B cell (primary cell): ENCODE measurements around the gene KPNA6. TPM values are rescaled to one million over a fixed set of nuclear protein-coding genes. Genes with fewer than 3 reads are reported as not detected.

ENCODE experiments used
- ATAC-seq: fragments of 200-7000 bp; cut with Tn5 transposase; one replicate; pipeline ENCODE4 v1.10.0; 2021; ENCODE audit warnings: low read depth, mild to moderate bottlenecking, moderate number of reproducible peaks, moderate library complexity
- CTCF ChIA-PET: fragments of 350-600 bp; sonication (Branson Sonifier 250); formaldehyde crosslinking; loops from one replicate; lab custom pipeline; 2021; ENCODE audit warnings: antibody characterized with exemption, inconsistent platforms; lab: Charles Lee
- POLR2A ChIA-PET: fragments of 350-600 bp; sonication (Branson Sonifier 250); formaldehyde crosslinking; loops from one replicate; lab custom pipeline; 2021; ENCODE audit warnings: antibody characterized with exemption; lab: Charles Lee
- DNase-seq: peaks from one replicate; pipeline ENCODE4 v3.0.0; 2013
- H2AFZ ChIP-seq: 2 replicates; pipeline ENCODE4 v1.6.1; 2012; ENCODE audit warnings: mild to moderate bottlenecking, low read depth, low read length; ENCODE audit not compliant: insufficient read depth, poor library complexity, severe bottlenecking
- H3K27ac ChIP-seq, 2 donors: 1 replicate in 1 of 2; 2 replicates in 1 of 2; pipeline ENCODE4 v1.5.1; 2012 to 2013; ENCODE audit warnings: low read length in 2 of 2, mild to moderate bottlenecking in 2 of 2, moderate library complexity in 1 of 2
- H3K27me3 ChIP-seq, 4 experiments: fragments of 200-600 bp in 1 of 4; sonication (generic) in 1 of 4; replicated peaks in 1 of 4; 1 replicate in 2 of 4; 2 replicates in 2 of 4; pipeline versions ENCODE4 v1.6.1 to v1.7.0; 2013 to 2016; ENCODE audit warnings: low read length in 3 of 4, mild to moderate bottlenecking in 2 of 4, mixed read lengths in 1 of 4, moderate library complexity in 1 of 4; ENCODE audit not compliant: insufficient read depth in 4 of 4, control insufficient read depth in 3 of 4; ENCODE audit errors: control extremely low read depth in 1 of 4
- H3K36me3 ChIP-seq, 2 experiments: replicated peaks in 1 of 2; 1 replicate in 1 of 2; 2 replicates in 1 of 2; pipeline versions ENCODE4 v1.6.1 to v1.7.1; 2013; ENCODE audit warnings: low read length in 1 of 2; ENCODE audit not compliant: insufficient read depth in 2 of 2, control insufficient read depth in 1 of 2; ENCODE audit errors: control extremely low read depth in 1 of 2, extremely low read depth in 1 of 2
- H3K4me1 ChIP-seq, 2 donors: fragments of 200-600 bp in 1 of 2; sonication (generic) in 1 of 2; 1 replicate in 1 of 2; 2 replicates in 1 of 2; pipeline versions ENCODE4 v1.5.1 to v1.6.1; 2013 to 2017; ENCODE audit warnings: low read length in 2 of 2; ENCODE audit not compliant: control insufficient read depth in 2 of 2, insufficient read depth in 2 of 2
- H3K4me2 ChIP-seq: replicated peaks from 2 replicates; pipeline ENCODE3; 2012; ENCODE audit warnings: mild to moderate bottlenecking, low read depth, low read length; ENCODE audit not compliant: poor library complexity, severe bottlenecking
- H3K4me3 ChIP-seq, 5 experiments: fragments of 200-600 bp in 1 of 5; sonication (generic) in 1 of 5; 1 replicate in 3 of 5; 2 replicates in 2 of 5; pipeline versions ENCODE4 v1.5.1 to v1.7.0; 2011 to 2016; ENCODE audit warnings: low read length in 4 of 5, mild to moderate bottlenecking in 4 of 5, low read depth in 2 of 5, control low read depth in 1 of 5, moderate library complexity in 1 of 5; ENCODE audit not compliant: insufficient read depth in 1 of 5; ENCODE audit errors: control extremely low read depth in 1 of 5, extremely low read depth in 1 of 5
- H3K79me2 ChIP-seq: fragments of 200-600 bp; sonication (generic); one replicate; pipeline ENCODE4 v1.6.0; 2016; ENCODE audit warnings: low read length; ENCODE audit not compliant: control insufficient read depth, insufficient read depth
- H3K9ac ChIP-seq: fragments of 200-600 bp; sonication (generic); 2 replicates; pipeline ENCODE4 v1.6.1; 2017; ENCODE audit warnings: mild to moderate bottlenecking, low read length, moderate library complexity
- H3K9me3 ChIP-seq, 3 donors: one replicate each; pipeline versions ENCODE4 v1.6.1 to v1.7.1; 2013; ENCODE audit warnings: low read length in 2 of 3; ENCODE audit not compliant: control insufficient read depth in 2 of 3, insufficient read depth in 1 of 3; ENCODE audit errors: control extremely low read depth in 1 of 3
- H4K20me1 ChIP-seq: 2 replicates; pipeline ENCODE4 v1.6.0; 2012; ENCODE audit warnings: mild to moderate bottlenecking, low read length; ENCODE audit not compliant: insufficient read depth, control insufficient read depth, poor library complexity, severe bottlenecking
- H3K27ac Mint-ChIP-seq: one replicate; pipeline ENCODE4 v1.8.0; 2021; ENCODE audit warnings: mixed read lengths
- H3K27me3 Mint-ChIP-seq: one replicate; pipeline ENCODE4 v1.8.0; 2021; ENCODE audit warnings: mixed read lengths
- H3K4me1 Mint-ChIP-seq: one replicate; pipeline ENCODE4 v1.8.0; 2021; ENCODE audit warnings: mixed read lengths
- H3K4me3 Mint-ChIP-seq: one replicate; pipeline ENCODE4 v1.8.0; 2021; ENCODE audit warnings: mixed read lengths
- H3K9me3 Mint-ChIP-seq: one replicate; pipeline ENCODE4 v1.8.0; 2022; ENCODE audit warnings: mixed read lengths; ENCODE audit not compliant: insufficient read depth
- EZH2 ChIP-seq: IDR thresholded peaks from 2 replicates; pipeline ENCODE4 v1.6.1; 2012; ENCODE audit warnings: borderline replicate concordance, low read depth, mild to moderate bottlenecking, moderate library complexity, low read length; ENCODE audit not compliant: insufficient read depth, poor library complexity, severe bottlenecking
- WGBS: methylation state at CpG from one replicate; pipeline ENCODE4 v1.1.5; 2013; ENCODE audit warnings: missing lambda C conversion rate; ENCODE audit not compliant: insufficient coverage; 5-methylcytosine and 5-hydroxymethylcytosine counted together
- intact Hi-C: fragments of 100-400 bp; cut with micrococcal nuclease; formaldehyde crosslinking; loops from one replicate; pipeline ENCODE4 v1.10.0; 2022
- polyA plus RNA-seq: library from polyadenylated mRNA; depleted of rRNA; stranded (reverse); fragments of >200 nt; gene quantifications from 2 replicates; pipeline ENCODE4 v1.2.3, GENCODE V29; 2012
- total RNA-seq, 2 donors: library from RNA; stranded (reverse); fragments of 120-200 nt in 1 of 2; gene quantifications; 1 replicate in 1 of 2; 2 replicates in 1 of 2; pipeline versions ENCODE4 v1.2.3 to v1.2.4, GENCODE V29; 2013 to 2022
- TF ChIP-seq, protein P1 (sequence below): fragments of 200-600 bp; IDR thresholded peaks from one replicate; pipeline ENCODE4 v1.8.0; 2022; ENCODE audit warnings: antibody characterized with exemption, mild to moderate bottlenecking

Gene KPNA6
- total and polyA plus RNA-seq, 2 donors (not counting 1 experiment from before 2014, with no cell fraction given) = 14.0 to 49.9 TPM

DNA sequence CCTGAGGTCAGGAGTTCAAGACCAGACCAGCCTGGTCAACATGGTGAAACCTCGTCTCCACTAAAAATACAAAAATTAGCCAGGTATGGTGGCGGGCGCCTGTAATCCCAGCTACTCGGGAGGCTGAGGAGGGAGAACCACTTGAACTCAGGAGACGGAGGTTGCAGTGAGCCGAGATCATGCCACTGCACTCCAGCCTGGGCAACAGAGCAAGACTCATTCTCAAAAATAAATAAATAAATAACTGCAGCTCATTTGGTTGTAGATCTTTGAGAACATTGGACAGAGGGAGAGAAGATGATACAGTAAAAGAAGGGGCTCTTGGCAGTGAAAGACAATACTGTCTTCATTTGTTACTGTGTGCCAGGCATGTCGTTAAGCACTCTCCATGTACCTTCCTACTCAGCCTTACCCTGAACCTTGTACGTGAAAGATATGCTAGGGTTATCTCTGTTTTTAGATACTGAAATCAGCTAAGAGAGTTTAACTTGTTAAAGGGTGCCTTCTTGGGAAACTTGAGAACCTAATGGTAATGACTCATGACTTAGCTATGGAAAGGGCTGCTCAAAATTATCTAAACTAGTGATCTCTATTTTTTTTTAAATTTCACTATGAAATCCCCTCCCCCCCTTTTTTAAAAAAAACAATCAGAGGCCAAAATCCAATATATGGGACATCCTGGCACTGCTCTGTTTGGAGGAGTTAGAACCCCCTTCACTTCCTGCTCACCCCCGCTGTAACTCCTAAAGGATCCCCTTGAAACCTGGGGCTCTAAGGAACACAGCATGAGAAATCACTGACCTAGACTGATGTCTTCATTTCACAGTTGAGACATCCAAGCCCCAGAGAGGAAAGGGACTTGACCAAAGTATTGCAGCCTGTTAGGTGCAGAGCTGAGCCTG is 6.8 kb upstream of the KPNA6 start:
- H3K9me3 Mint-ChIP-seq = no peaks in the 10 kb centered on the region
- no peak overlapping the region for H3K27ac Mint-ChIP-seq
- no peaks in the 10 kb centered on the region for H3K27me3 Mint-ChIP-seq
- Histone ChIP-seq H3K4me1 (no peaks in the 10 kb centered on the region), H3K9ac (no peak overlapping the region), H3K79me2 (no peaks in the 10 kb centered on the region), H3K36me3 (peaks cover 0 to 46% of the 10 kb centered on the region in 2 experiments), H3K27ac (no peak overlapping the region), H3K4me3 (no peak overlapping the region), H3K4me2 (no peak overlapping the region), H3K9me3 (no peaks in the 10 kb centered on the region), H4K20me1 (no peaks in the 10 kb centered on the region), H3K27me3 (no peaks in the 10 kb centered on the region), H2AFZ (no peak overlapping the region)
- no peak for DNase-seq
- no peaks in the 10 kb centered on the region for H3K4me1 Mint-ChIP-seq
- ChIA-PET POLR2A (interaction anchor here (0.6 to 0.7 kb wide), 2 partner anchors 17 to 18 kb away, joined by 3 to 11 read pairs; no protein-coding TSS in a partner anchor), CTCF (interaction anchor here (1.3 kb wide), 1 partner anchor 11 kb away, joined by 3 read pairs; no protein-coding TSS in a partner anchor)
- H3K4me3 Mint-ChIP-seq = no peak overlapping the region
- no peak for ATAC-seq
- intact Hi-C loops = loop anchor here (10.0 kb wide), 1 partner anchor 714 kb away; the partner anchor contains the start of genes S100PBP and YARS1
- WGBS = 95% methylated on average over 5 of the region's 9 CpGs
- TF ChIP-seq, protein P1, sequence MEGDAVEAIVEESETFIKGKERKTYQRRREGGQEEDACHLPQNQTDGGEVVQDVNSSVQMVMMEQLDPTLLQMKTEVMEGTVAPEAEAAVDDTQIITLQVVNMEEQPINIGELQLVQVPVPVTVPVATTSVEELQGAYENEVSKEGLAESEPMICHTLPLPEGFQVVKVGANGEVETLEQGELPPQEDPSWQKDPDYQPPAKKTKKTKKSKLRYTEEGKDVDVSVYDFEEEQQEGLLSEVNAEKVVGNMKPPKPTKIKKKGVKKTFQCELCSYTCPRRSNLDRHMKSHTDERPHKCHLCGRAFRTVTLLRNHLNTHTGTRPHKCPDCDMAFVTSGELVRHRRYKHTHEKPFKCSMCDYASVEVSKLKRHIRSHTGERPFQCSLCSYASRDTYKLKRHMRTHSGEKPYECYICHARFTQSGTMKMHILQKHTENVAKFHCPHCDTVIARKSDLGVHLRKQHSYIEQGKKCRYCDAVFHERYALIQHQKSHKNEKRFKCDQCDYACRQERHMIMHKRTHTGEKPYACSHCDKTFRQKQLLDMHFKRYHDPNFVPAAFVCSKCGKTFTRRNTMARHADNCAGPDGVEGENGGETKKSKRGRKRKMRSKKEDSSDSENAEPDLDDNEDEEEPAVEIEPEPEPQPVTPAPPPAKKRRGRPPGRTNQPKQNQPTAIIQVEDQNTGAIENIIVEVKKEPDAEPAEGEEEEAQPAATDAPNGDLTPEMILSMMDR = no peak
- TF ChIP-seq EZH2 = no peak

DNA sequence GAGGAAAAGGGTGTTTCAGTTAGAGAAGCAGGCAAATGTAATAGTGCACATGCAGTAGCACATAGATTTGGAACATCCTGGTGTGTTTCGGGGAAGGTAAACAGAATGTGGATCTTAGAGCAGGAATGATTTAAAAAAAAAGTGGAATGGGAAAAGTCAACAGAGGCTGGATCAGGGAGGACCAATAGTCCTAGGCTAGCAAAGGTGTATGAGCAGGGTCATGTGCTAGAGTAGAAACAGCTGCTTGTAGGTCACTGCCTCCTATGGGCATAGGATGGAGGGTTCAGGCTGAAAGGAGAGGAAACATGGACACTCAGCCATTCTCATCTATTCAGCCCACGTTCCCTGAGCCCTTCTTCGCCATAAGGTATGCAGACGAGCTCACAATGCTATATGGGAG is 3.7 kb upstream of the KPNA6 start:
- Mint-ChIP-seq H3K9me3 (no peaks in the 10 kb centered on the region), H3K27ac (no peak overlapping the region), H3K27me3 (no peaks in the 10 kb centered on the region), H3K4me3 (no peak overlapping the region), H3K4me1 (peaks cover 16% of the 10 kb centered on the region)
- TF ChIP-seq, protein P1 = no peak
- TF ChIP-seq EZH2 = no peak
- intact Hi-C loops = loop anchor here (10.0 kb wide), 1 partner anchor 711 kb away; the partner anchor contains the start of genes S100PBP and YARS1
- peaks cover 2 to 14% of the 10 kb centered on the region in 2 donors for H3K4me1 ChIP-seq
- no peak overlapping the region for H2AFZ ChIP-seq
- no peak overlapping the region for H3K27ac ChIP-seq
- peaks cover 0 to 32% of the 10 kb centered on the region in 2 experiments for H3K36me3 ChIP-seq
- no peaks in the 10 kb centered on the region for H3K9me3 ChIP-seq
- H3K79me2 ChIP-seq = peaks cover 13% of the 10 kb centered on the region
- H3K4me2 ChIP-seq = no peak overlapping the region
- ChIA-PET CTCF (interaction anchor here (1.6 kb wide), 1 partner anchor 11 kb away, joined by 4 read pairs; no protein-coding TSS in a partner anchor), POLR2A (no interaction called here)
- ATAC-seq (no peak), DNase-seq (no peak)
- H4K20me1 ChIP-seq = peaks cover under 1% of the 10 kb centered on the region
- 100% methylated on average over 1 of the region's 4 CpGs for WGBS
- H3K4me3 ChIP-seq = no peak overlapping the region
- no peak overlapping the region for H3K9ac ChIP-seq
- no peaks in the 10 kb centered on the region for H3K27me3 ChIP-seq
